HepG2 (cell line): Measurements from ENCODE around the gene TAS2R13. TPM values are rescaled to one million over a fixed set of nuclear protein-coding genes. Genes with fewer than 3 reads are reported as not detected.

Experiments
- ATAC-seq: fragments of 200-7000 bp; cut with Tn5 transposase; 3 replicates; pipeline ENCODE4 v1.9.1; 2020; ENCODE audit warnings: mild to moderate bottlenecking, moderate library complexity
- BruUV-seq: library from RNA; stranded (reverse); fragments of 400-500 nt; replicated peaks from 2 replicates; lab custom pipeline; 2021; lab: Mats Ljungman, UMichigan
- CTCF ChIA-PET: fragments of 300-600 bp; formaldehyde crosslinking; extraction: SDS; loops from one replicate; lab custom pipeline; 2021; ENCODE audit warnings: low total read pairs, inconsistent platforms, low intra/inter-chr PET ratio; lab: Yijun Ruan, JAX
- POLR2A ChIA-PET: fragments of 350-600 bp; sonication (Branson Sonifier 250); formaldehyde crosslinking; loops from one replicate; lab custom pipeline; 2020; ENCODE audit warnings: antibody characterized with exemption, inconsistent platforms; lab: Yijun Ruan, JAX
- DNase-seq: peaks from one replicate; pipeline ENCODE4 v3.0.0-alpha.2; 2015; ENCODE audit warnings: low spot score
- FAIRE-seq: peaks from 3 replicates; lab custom pipeline; 2011; peaks lifted over from hg19 to GRCh38; lab: Jason Lieb, UNC
- H2AFZ ChIP-seq: one replicate; pipeline ENCODE4 v1.6.1; 2011; ENCODE audit warnings: low read length, inconsistent platforms
- H3K27ac ChIP-seq: fragments of 300-600 bp; 3 replicates; pipeline ENCODE4 v1.8.0; 2011; ENCODE audit warnings: mixed run types, mild to moderate bottlenecking, mixed read lengths, low read length, inconsistent platforms; ENCODE audit not compliant: insufficient read depth; ENCODE audit errors: extremely low read length
- H3K27me3 ChIP-seq, 2 experiments: fragments of 200-600 bp in 1 of 2; 2 replicates in 1 of 2; 3 replicates in 1 of 2; pipeline versions ENCODE4 v1.6.0 to v1.8.0; 2011; ENCODE audit warnings: low read length in 2 of 2, mild to moderate bottlenecking in 2 of 2, moderate library complexity in 2 of 2, inconsistent platforms in 1 of 2; ENCODE audit not compliant: insufficient read depth in 2 of 2, control insufficient read depth in 1 of 2
- H3K36me3 ChIP-seq, 2 experiments: fragments of 200-600 bp in 1 of 2; replicated peaks in 1 of 2; 2 replicates in 1 of 2; 3 replicates in 1 of 2; pipeline versions ENCODE4 v1.5.1 to v1.8.0; 2011; ENCODE audit warnings: low read length in 2 of 2, inconsistent platforms in 1 of 2; ENCODE audit not compliant: insufficient read depth in 2 of 2, control insufficient read depth in 1 of 2
- H3K4me1 ChIP-seq: 2 replicates; pipeline ENCODE4 v1.5.1; 2012; ENCODE audit warnings: low read length, inconsistent platforms; ENCODE audit not compliant: insufficient read depth
- H3K4me2 ChIP-seq: 2 replicates; pipeline ENCODE4 v1.6.0; 2011; ENCODE audit warnings: low read depth, low read length, inconsistent platforms
- H3K4me3 ChIP-seq, 3 experiments: fragments of 200-600 bp in 1 of 3; sonication (generic), shearing (Covaris generic) in 1 of 3; replicated peaks in 1 of 3; 2 replicates each; pipeline ENCODE4 v1.5.1; 2011 to 2016; ENCODE audit warnings: low read length in 3 of 3, inconsistent platforms in 2 of 3, low read depth in 2 of 3, mild to moderate bottlenecking in 2 of 3, control low read depth in 1 of 3, mixed read lengths in 1 of 3; ENCODE audit not compliant: insufficient read depth in 1 of 3
- H3K79me2 ChIP-seq: one replicate; pipeline ENCODE4 v1.6.1; 2011; ENCODE audit warnings: low read length, inconsistent platforms; ENCODE audit not compliant: insufficient read depth
- H3K9ac ChIP-seq: 2 replicates; pipeline ENCODE4 v1.6.0; 2011; ENCODE audit warnings: mild to moderate bottlenecking, low read depth, low read length, inconsistent platforms; ENCODE audit not compliant: insufficient read depth
- H3K9me3 ChIP-seq: 2 replicates; pipeline ENCODE4 v1.5.1; 2012; ENCODE audit warnings: mild to moderate bottlenecking, low read length
- H4K20me1 ChIP-seq: 2 replicates; pipeline ENCODE4 v1.6.0; 2011; ENCODE audit warnings: inconsistent platforms, mild to moderate bottlenecking, low read length, moderate library complexity; ENCODE audit not compliant: insufficient read depth
- CAMTA2 ChIP-seq: sonication (generic); formaldehyde crosslinking; IDR thresholded peaks from 2 replicates; pipeline ENCODE4 v1.4.0; 2020; ENCODE audit warnings: mild to moderate bottlenecking, missing genetic modification reagents, borderline replicate concordance
- ETV5 ChIP-seq: IDR thresholded peaks from 2 replicates; pipeline ENCODE4 v1.6.1; 2018; ENCODE audit warnings: missing biosample characterization, missing genetic modification reagents, inconsistent platforms, borderline replicate concordance
- FOSL2 ChIP-seq: sonication (generic); formaldehyde crosslinking; IDR thresholded peaks from 2 replicates; pipeline ENCODE4 v1.4.0; 2020; ENCODE audit warnings: missing genetic modification reagents
- FOXA3 ChIP-seq: IDR thresholded peaks from 2 replicates; pipeline ENCODE4 v1.6.1; 2016; ENCODE audit warnings: missing genetic modification reagents, missing compliant biosample characterization
- GFI1 ChIP-seq: sonication (generic); formaldehyde crosslinking; IDR thresholded peaks from 2 replicates; pipeline ENCODE4 v1.5.0; 2020; ENCODE audit warnings: missing genetic modification reagents, mild to moderate bottlenecking, borderline replicate concordance
- KDM5B ChIP-seq: sonication (generic); formaldehyde crosslinking; IDR thresholded peaks from 2 replicates; pipeline ENCODE4 v1.4.0; 2020; ENCODE audit warnings: missing genetic modification reagents, mild to moderate bottlenecking, borderline replicate concordance
- NCOA2 ChIP-seq: sonication (generic); formaldehyde crosslinking; IDR thresholded peaks from 2 replicates; pipeline ENCODE4 v1.8.0; 2022; ENCODE audit warnings: inconsistent platforms
- PHF5A ChIP-seq: IDR thresholded peaks from one replicate; pipeline ENCODE4 v1.6.1; 2018; ENCODE audit warnings: low read depth, missing genetic modification reagents; ENCODE audit not compliant: unreplicated experiment
- RAD51 ChIP-seq: fragments of 450-650 bp; IDR thresholded peaks from 2 replicates; pipeline ENCODE4 v1.6.1; 2016; ENCODE audit warnings: borderline replicate concordance
- SMC3 ChIP-seq: IDR thresholded peaks from 2 replicates; pipeline ENCODE4 v1.6.1; 2011; ENCODE audit warnings: low read length, improper control_type of control experiment
- SP2 ChIP-seq: sonication (generic); formaldehyde crosslinking; IDR thresholded peaks from 2 replicates; pipeline ENCODE4 v1.5.1; 2020; ENCODE audit warnings: mild to moderate bottlenecking, missing genetic modification reagents
- TCF7L2 ChIP-seq: IDR thresholded peaks from 2 replicates; pipeline ENCODE4 v1.6.1; 2011; ENCODE audit warnings: mild to moderate bottlenecking, low read depth, low read length, moderate library complexity
- ZFP41 ChIP-seq: sonication (generic); formaldehyde crosslinking; IDR thresholded peaks from 2 replicates; pipeline ENCODE4 v1.4.0; 2020; ENCODE audit warnings: mild to moderate bottlenecking, missing genetic modification reagents, borderline replicate concordance
- ZNF17 ChIP-seq: sonication (generic); formaldehyde crosslinking; IDR thresholded peaks from 2 replicates; pipeline ENCODE4 v1.5.0; 2020; ENCODE audit warnings: mild to moderate bottlenecking, missing genetic modification reagents
- ZNF180 ChIP-seq: sonication (generic); formaldehyde crosslinking; IDR thresholded peaks from 2 replicates; pipeline ENCODE4 v1.4.0; 2020; ENCODE audit warnings: low read depth, missing genetic modification reagents, borderline replicate concordance
- ZNF652 ChIP-seq: IDR thresholded peaks from 2 replicates; pipeline ENCODE4 v1.6.1; 2016; ENCODE audit warnings: low read depth, borderline replicate concordance
- ZNF672 ChIP-seq: sonication (generic); formaldehyde crosslinking; IDR thresholded peaks from 2 replicates; pipeline ENCODE4 v1.8.1; 2022; ENCODE audit warnings: missing genetic modification reagents
- ZNF839 ChIP-seq: sonication (generic); formaldehyde crosslinking; IDR thresholded peaks from 2 replicates; pipeline ENCODE4 v1.4.0; 2020; ENCODE audit warnings: missing genetic modification reagents, mild to moderate bottlenecking, borderline replicate concordance
- ZNF841 ChIP-seq: sonication (generic); formaldehyde crosslinking; IDR thresholded peaks from 2 replicates; pipeline ENCODE4 v1.8.1; 2023; ENCODE audit warnings: missing genetic modification reagents, borderline replicate concordance
- WGBS: methylation state at CpG from one replicate; pipeline ENCODE4 v1.1.6; 2017; ENCODE audit warnings: low lambda C conversion rate; 5-methylcytosine and 5-hydroxymethylcytosine counted together
- in situ Hi-C: cut with HindIII; loops from 2 replicates; pipeline ENCODE4 v1.10.0; 2017; ENCODE audit warnings: low pct_unique_long_range_greater_than_20kb; ENCODE audit not compliant: extremely low pct_ligation_motif_present
- intact Hi-C: fragments of 100-400 bp; cut with micrococcal nuclease; formaldehyde crosslinking; loops from one replicate; pipeline ENCODE4 v1.10.0; 2022; ENCODE audit not compliant: unreplicated experiment
- polyA plus RNA-seq, 8 experiments: library from polyadenylated mRNA; depleted of rRNA in 3 of 8; stranded (reverse) in 7 of 8; unstranded in 1 of 8; fragments of >200 nt; fragmentation: Illumina TruSeq in 4 of 8; extraction: Trizol in 4 of 8; gene quantifications; 2 replicates each; pipeline versions ENCODE4 v1.2.1 to v1.2.3, GENCODE V29; 2011 to 2016; ENCODE audit warnings: low read depth in 4 of 8, missing spikeins in 1 of 8, mixed read lengths in 1 of 8; ENCODE audit not compliant: insufficient read depth in 1 of 8
- total RNA-seq, 5 experiments: library from RNA; depleted of rRNA; stranded (reverse); fragments of >200 nt; fragmentation: Illumina TruSeq; extraction: Trizol; gene quantifications; 2 replicates each; pipeline ENCODE4 v1.2.3, GENCODE V29; 2016; ENCODE audit warnings: low read depth in 1 of 5
- TF ChIP-seq, protein P1 (sequence below): IDR thresholded peaks from 2 replicates; pipeline ENCODE4 v1.6.1; 2016; ENCODE audit warnings: low read depth
- TF ChIP-seq, protein P2 (sequence below): IDR thresholded peaks from 2 replicates; pipeline ENCODE4 v1.6.1; 2012; ENCODE audit warnings: low read depth, low read length, improper control_type of control experiment
- TF ChIP-seq, protein P3 (sequence below): sonication (generic); formaldehyde crosslinking; IDR thresholded peaks from 2 replicates; pipeline ENCODE4 v1.5.0; 2020; ENCODE audit warnings: mild to moderate bottlenecking, missing genetic modification reagents, moderate library complexity

TAS2R13 gene
- total and polyA plus RNA-seq, 2 of the 13 experiments (the other 11 are each of a cell fraction or from before 2014, with no cell fraction given) = 0.33 to 1.3 TPM

DNA sequence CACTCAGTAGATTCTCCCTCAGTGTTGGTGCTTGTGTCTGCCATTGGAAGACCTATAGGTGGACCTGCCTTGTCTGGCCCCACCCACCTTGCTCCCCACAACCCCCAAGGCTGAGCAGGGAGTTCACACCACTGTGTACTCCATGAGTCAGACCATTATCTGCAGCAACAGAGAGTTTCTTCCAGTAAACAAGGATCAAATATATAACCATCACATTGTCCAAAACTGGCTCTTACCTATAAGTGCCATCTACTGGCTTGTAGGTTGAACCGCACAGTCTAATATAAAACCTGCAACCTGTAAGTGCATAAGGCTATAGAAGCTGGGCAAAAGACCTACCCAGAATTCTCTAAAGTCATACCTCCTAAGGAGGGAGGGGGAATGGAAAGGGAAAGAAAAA is 7.9 kb downstream of the TAS2R13 start:
- POLR2A ChIA-PET = no interaction called here
- no peak for FAIRE-seq
- Histone ChIP-seq H3K27me3 (no peaks in the 10 kb centered on the region), H3K9ac (no peak overlapping the region), H3K9me3 (peaks cover 38% of the 10 kb centered on the region), H4K20me1 (no peaks in the 10 kb centered on the region), H3K36me3 (0 out of 5 replicates have a peak, but pooled peaks cover 0 to 3% of the 10 kb centered on the region in 2 experiments), H3K4me3 (no peak overlapping the region), H3K4me1 (peaks cover 10% of the 10 kb centered on the region; the same call in 1 of the 2 replicates), H3K79me2 (peaks cover 2% of the 10 kb centered on the region), H2AFZ (no peak overlapping the region), H3K4me2 (no peak overlapping the region), H3K27ac (no peak overlapping the region)
- no TSS peak for BruUV-seq
- in situ Hi-C loops = no loop called here
- CTCF ChIA-PET = interaction anchor here (1.2 to 1.5 kb wide), 2 partner anchors 34 to 130 kb away, joined by 5 to 13 read pairs; no protein-coding TSS in a partner anchor
- WGBS = 100% methylated on average over 1 of the region's 1 CpG
- intact Hi-C loops = loop anchor here (2.0 to 5.0 kb wide), 2 partner anchors 34 to 131 kb away; no protein-coding TSS in a partner anchor
- peak; percentile 76 for ATAC-seq
- peak; percentile 34 for DNase-seq
- TF ChIP-seq ZNF841 (CRISPR knock-in tag) (no peak), KDM5B (CRISPR knock-in tag) (no peak), NCOA2 (no peak), GFI1 (CRISPR knock-in tag) (0 out of 2 replicates have a peak, but pooled peaks have one; percentile 32), FOSL2 (CRISPR knock-in tag) (peak; percentile 59; the same call in 1 of the 2 replicates), TCF7L2 (no peak), FOXA3 (0 out of 2 replicates have a peak, but pooled peaks have one; percentile 24), ETV5 (CRISPR knock-in tag) (no peak), ZNF17 (no peak), ZNF672 (CRISPR knock-in tag) (no peak), ZFP41 (CRISPR knock-in tag) (no peak), SP2 (CRISPR knock-in tag) (no peak), PHF5A (CRISPR knock-in tag) (no peak), CAMTA2 (no peak), ZNF839 (CRISPR knock-in tag) (no peak), SMC3 (peak; percentile 31; the same call in 1 of the 2 replicates), RAD51 (no peak), ZNF652 (CRISPR knock-in tag) (no peak), ZNF180 (CRISPR knock-in tag) (no peak)
- TF ChIP-seq, protein P1, sequence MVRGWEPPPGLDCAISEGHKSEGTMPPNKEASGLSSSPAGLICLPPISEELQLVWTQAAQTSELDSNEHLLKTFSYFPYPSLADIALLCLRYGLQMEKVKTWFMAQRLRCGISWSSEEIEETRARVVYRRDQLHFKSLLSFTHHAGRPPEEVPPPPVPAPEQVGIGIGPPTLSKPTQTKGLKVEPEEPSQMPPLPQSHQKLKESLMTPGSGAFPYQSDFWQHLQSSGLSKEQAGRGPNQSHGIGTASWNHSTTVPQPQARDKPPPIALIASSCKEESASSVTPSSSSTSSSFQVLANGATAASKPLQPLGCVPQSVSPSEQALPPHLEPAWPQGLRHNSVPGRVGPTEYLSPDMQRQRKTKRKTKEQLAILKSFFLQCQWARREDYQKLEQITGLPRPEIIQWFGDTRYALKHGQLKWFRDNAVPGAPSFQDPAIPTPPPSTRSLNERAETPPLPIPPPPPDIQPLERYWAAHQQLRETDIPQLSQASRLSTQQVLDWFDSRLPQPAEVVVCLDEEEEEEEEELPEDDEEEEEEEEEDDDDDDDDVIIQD = no peak
- TF ChIP-seq, protein P2, sequence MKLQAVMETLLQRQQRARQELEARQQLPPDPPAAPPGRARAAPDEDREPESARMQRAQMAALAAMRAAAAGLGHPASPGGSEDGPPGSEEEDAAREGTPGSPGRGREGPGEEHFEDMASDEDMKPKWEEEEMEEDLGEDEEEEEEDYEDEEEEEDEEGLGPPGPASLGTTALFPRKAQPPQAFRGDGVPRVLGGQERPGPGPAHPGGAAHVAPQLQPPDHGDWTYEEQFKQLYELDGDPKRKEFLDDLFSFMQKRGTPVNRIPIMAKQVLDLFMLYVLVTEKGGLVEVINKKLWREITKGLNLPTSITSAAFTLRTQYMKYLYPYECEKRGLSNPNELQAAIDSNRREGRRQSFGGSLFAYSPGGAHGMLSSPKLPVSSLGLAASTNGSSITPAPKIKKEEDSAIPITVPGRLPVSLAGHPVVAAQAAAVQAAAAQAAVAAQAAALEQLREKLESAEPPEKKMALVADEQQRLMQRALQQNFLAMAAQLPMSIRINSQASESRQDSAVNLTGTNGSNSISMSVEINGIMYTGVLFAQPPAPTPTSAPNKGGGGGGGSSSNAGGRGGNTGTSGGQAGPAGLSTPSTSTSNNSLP = no peak
- TF ChIP-seq, protein P3, sequence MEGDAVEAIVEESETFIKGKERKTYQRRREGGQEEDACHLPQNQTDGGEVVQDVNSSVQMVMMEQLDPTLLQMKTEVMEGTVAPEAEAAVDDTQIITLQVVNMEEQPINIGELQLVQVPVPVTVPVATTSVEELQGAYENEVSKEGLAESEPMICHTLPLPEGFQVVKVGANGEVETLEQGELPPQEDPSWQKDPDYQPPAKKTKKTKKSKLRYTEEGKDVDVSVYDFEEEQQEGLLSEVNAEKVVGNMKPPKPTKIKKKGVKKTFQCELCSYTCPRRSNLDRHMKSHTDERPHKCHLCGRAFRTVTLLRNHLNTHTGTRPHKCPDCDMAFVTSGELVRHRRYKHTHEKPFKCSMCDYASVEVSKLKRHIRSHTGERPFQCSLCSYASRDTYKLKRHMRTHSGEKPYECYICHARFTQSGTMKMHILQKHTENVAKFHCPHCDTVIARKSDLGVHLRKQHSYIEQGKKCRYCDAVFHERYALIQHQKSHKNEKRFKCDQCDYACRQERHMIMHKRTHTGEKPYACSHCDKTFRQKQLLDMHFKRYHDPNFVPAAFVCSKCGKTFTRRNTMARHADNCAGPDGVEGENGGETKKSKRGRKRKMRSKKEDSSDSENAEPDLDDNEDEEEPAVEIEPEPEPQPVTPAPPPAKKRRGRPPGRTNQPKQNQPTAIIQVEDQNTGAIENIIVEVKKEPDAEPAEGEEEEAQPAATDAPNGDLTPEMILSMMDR = peak; percentile 49
